Loucy (cell line): ENCODE results near the gene BMS1.

Experiments used
- H2AFZ ChIP-seq: fragments of 200-600 bp; sonication (generic); 2 replicates; pipeline ENCODE4 v1.6.0; 2016; ENCODE audit warnings: antibody characterized with exemption, mild to moderate bottlenecking, low read length, moderate library complexity
- H3F3A ChIP-seq: fragments of 200-600 bp; 2 replicates; pipeline ENCODE4 v1.6.0; 2016; ENCODE audit warnings: antibody characterized with exemption, low read depth, mild to moderate bottlenecking
- H3K27me3 ChIP-seq: fragments of 200-600 bp; sonication (generic); 2 replicates; pipeline ENCODE4 v1.6.1; 2014; ENCODE audit warnings: low read length, mild to moderate bottlenecking; ENCODE audit not compliant: insufficient read depth, poor library complexity, severe bottlenecking
- H3K36me3 ChIP-seq: fragments of 200-600 bp; sonication (generic); 2 replicates; pipeline ENCODE4 v1.6.1; 2016; ENCODE audit warnings: low read length; ENCODE audit not compliant: insufficient read depth
- H3K4me1 ChIP-seq: fragments of 200-600 bp; sonication (generic); 2 replicates; pipeline ENCODE4 v1.5.1; 2014; ENCODE audit warnings: low read length, mild to moderate bottlenecking; ENCODE audit not compliant: insufficient read depth, poor library complexity, severe bottlenecking
- H3K4me2 ChIP-seq: fragments of 200-600 bp; sonication (generic); 2 replicates; pipeline ENCODE4 v1.6.0; 2014; ENCODE audit warnings: antibody characterized with exemption, low read length, low read depth, mild to moderate bottlenecking; ENCODE audit not compliant: poor library complexity, severe bottlenecking
- H3K4me3 ChIP-seq: fragments of 200-600 bp; sonication (generic); 2 replicates; pipeline ENCODE4 v1.5.1; 2014; ENCODE audit warnings: low read length, mild to moderate bottlenecking, mixed read lengths; ENCODE audit not compliant: poor library complexity, severe bottlenecking
- H3K79me2 ChIP-seq: fragments of 200-600 bp; sonication (generic); 2 replicates; pipeline ENCODE4 v1.6.1; 2014; ENCODE audit warnings: low read length; ENCODE audit not compliant: insufficient read depth
- H3K9ac ChIP-seq: fragments of 200-600 bp; sonication (generic); 2 replicates; pipeline ENCODE4 v1.6.0; 2014; ENCODE audit warnings: mild to moderate bottlenecking, low read depth, low read length, moderate library complexity; ENCODE audit not compliant: poor library complexity, severe bottlenecking
- H3K9me2 ChIP-seq: fragments of 200-600 bp; sonication (generic); replicated peaks from 2 replicates; pipeline ENCODE4 v1.6.1; 2016; ENCODE audit warnings: low read depth, low read length, mixed read lengths
- H3K9me3 ChIP-seq: fragments of 200-600 bp; sonication (generic); 2 replicates; pipeline ENCODE4 v1.6.1; 2014; ENCODE audit warnings: mild to moderate bottlenecking, antibody characterized with exemption, low read length, low read depth; ENCODE audit not compliant: insufficient read depth
- H4K20me1 ChIP-seq: fragments of 200-600 bp; sonication (generic); 2 replicates; pipeline ENCODE4 v1.6.0; 2014; ENCODE audit warnings: antibody characterized with exemption, low read length, mild to moderate bottlenecking; ENCODE audit not compliant: insufficient read depth, poor library complexity, severe bottlenecking
- CTCF ChIP-seq: fragments of 200-600 bp; sonication (generic); conservative IDR thresholded peaks from 2 replicates; pipeline ENCODE4 v1.5.1; 2014; ENCODE audit warnings: mild to moderate bottlenecking, antibody characterized with exemption, low read length
- EZH2phosphoT487 ChIP-seq: fragments of 200-600 bp; IDR thresholded peaks from 2 replicates; pipeline ENCODE4 v1.6.1; 2018; ENCODE audit warnings: antibody characterized with exemption, mild to moderate bottlenecking, moderate library complexity, borderline replicate concordance

The BMS1 gene

GRCh38 chr10:42785759-42786158 lies 3.2 kb downstream of the BMS1 start:
- Histone ChIP-seq H3K27me3 (no peaks in the 10 kb centered on the region), H3K36me3 (peaks cover 43% of the 10 kb centered on the region; the same call in 1 of the 2 replicates), H3K9me2 (no peaks in the 10 kb centered on the region), H3K79me2 (peaks cover 27% of the 10 kb centered on the region), H3K9ac (no peak overlapping the region), H3F3A (no peaks in the 10 kb centered on the region), H3K9me3 (no peaks in the 10 kb centered on the region), H3K4me1 (peaks cover 19% of the 10 kb centered on the region), H4K20me1 (peaks cover 16% of the 10 kb centered on the region), H2AFZ (no peak overlapping the region), H3K4me2 (peak overlapping the region; percentile 1), H3K4me3 (no peak overlapping the region)
- TF ChIP-seq EZH2phosphoT487 (no peak), CTCF (no peak)

DNA sequence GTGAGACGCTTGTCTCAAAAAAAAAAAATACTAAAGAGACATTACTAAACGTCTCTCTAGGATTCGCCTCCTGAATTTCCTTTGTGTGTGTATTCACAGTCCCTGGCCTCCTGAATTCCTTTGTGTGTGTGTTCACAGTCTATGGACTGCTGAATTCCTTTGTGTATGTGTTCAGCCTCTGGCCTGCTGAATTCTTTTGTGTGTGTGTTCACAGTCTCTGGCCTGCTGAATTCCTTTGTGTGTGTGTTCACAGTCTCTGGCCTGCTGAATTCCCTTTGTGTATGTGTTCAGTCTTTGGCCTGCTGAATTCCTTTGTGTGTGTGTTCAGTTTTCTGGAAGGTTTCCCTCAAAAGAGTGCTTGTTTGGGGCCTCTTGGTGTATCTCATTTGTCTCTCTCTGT lies 8.2 kb downstream of the BMS1 start:
- Histone ChIP-seq H3K36me3 (peaks cover 77% of the 10 kb centered on the region; the same call in 1 of the 2 replicates), H3K9me3 (no peaks in the 10 kb centered on the region), H3K4me2 (no peak overlapping the region), H3K27me3 (no peaks in the 10 kb centered on the region), H3K4me1 (no peaks in the 10 kb centered on the region), H3K4me3 (no peak overlapping the region), H2AFZ (no peak overlapping the region), H3K9me2 (no peaks in the 10 kb centered on the region), H3F3A (no peaks in the 10 kb centered on the region), H4K20me1 (peaks cover 2% of the 10 kb centered on the region), H3K79me2 (peaks cover 3% of the 10 kb centered on the region; the same call in 1 of the 2 replicates), H3K9ac (no peak overlapping the region)
- TF ChIP-seq EZH2phosphoT487 (no peak), CTCF (no peak)

DNA sequence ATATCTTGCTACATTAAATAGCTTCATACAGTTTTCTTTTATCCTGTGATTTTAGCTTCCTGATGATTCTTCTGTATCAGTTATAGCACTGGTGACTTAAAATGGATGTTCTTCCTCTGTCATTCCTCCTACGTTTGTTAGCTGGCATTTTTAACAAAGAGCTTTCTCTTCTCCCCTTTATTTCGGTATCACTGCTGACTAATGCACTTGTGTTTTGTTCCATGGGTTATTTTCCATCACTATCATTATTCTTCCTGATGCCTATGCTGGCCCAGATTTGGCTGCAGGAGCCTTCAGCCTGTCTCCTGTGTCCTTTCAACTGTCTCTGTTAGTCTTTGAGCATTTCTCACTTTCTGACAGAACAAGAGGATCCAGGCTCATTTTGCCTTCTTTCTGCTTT lies 13.1 kb downstream of the BMS1 start:
- Histone ChIP-seq H4K20me1 (no peaks in the 10 kb centered on the region), H3K9ac (no peak overlapping the region), H2AFZ (no peak overlapping the region), H3K4me1 (no peaks in the 10 kb centered on the region), H3K36me3 (peaks cover 87% of the 10 kb centered on the region), H3K27me3 (no peaks in the 10 kb centered on the region), H3K4me3 (no peak overlapping the region), H3K4me2 (no peak overlapping the region), H3K79me2 (no peaks in the 10 kb centered on the region), H3K9me2 (no peaks in the 10 kb centered on the region), H3K9me3 (no peaks in the 10 kb centered on the region), H3F3A (no peaks in the 10 kb centered on the region)
- no peak for TF ChIP-seq EZH2phosphoT487
- TF ChIP-seq CTCF = no peak
